ENCODE measurements around the gene COMMD9. TPM values are rescaled to one million over a fixed set of nuclear protein-coding genes. Genes with fewer than 3 reads are reported as not detected.

The COMMD9 gene
- total RNA-seq, 1 donor from 2014 or later = 69.0 TPM

GRCh38 chr11:36270701-36271100 lies 18.5 kb downstream of the COMMD9 start:
- Mint-ChIP-seq H3K9me3 (no peaks in the 10 kb centered on the region), H3K4me3 (no peak overlapping the region), H3K27me3 (peaks cover 9% of the 10 kb centered on the region), H3K4me1 (ENCODE audit: unreplicated experiment) (peaks cover 5% of the 10 kb centered on the region), H3K27ac (no peak overlapping the region), H3K36me3 (peaks cover 26% of the 10 kb centered on the region)
- DNase-seq (ENCODE audit: extremely low spot score, unreplicated experiment) = no peak
- no peak for TF ChIP-seq CTCF (conservative IDR thresholded peaks at IDR 0.05)

- no peak for DNase-seq (ENCODE audit: extremely low spot score, unreplicated experiment)
- Mint-ChIP-seq H3K36me3 (peaks cover 20% of the 10 kb centered on the region), H3K4me1 (ENCODE audit: unreplicated experiment) (peaks cover 5% of the 10 kb centered on the region), H3K4me3 (no peak overlapping the region), H3K27me3 (peaks cover 16% of the 10 kb centered on the region), H3K27ac (no peak overlapping the region), H3K9me3 (no peaks in the 10 kb centered on the region)
- no peak for TF ChIP-seq CTCF (conservative IDR thresholded peaks at IDR 0.05)
These were observed 20.8 kb downstream of the COMMD9 start for GRCh38 chr11:36268337-36268985.

GRCh38 chr11:36266767-36267166 lies 22.5 kb downstream of the COMMD9 start:
- H3K27ac Mint-ChIP-seq = no peak overlapping the region
- peaks cover 5% of the 10 kb centered on the region for H3K4me1 Mint-ChIP-seq (ENCODE audit: unreplicated experiment)

GRCh38 chr11:36265793-36266628 lies 23.2 kb downstream of the COMMD9 start:
- TF ChIP-seq CTCF (conservative IDR thresholded peaks at IDR 0.05) = peak; percentile 94
- peak overlapping the region; percentile 74 for H3K27ac Mint-ChIP-seq
- no peak overlapping the region for H3K4me3 Mint-ChIP-seq

More at GRCh38 chr11:36266767-36267166, 22.5 kb downstream of the COMMD9 start:
- no peak for TF ChIP-seq CTCF (conservative IDR thresholded peaks at IDR 0.05)
- no peak for DNase-seq (ENCODE audit: extremely low spot score, unreplicated experiment)
- H3K36me3 Mint-ChIP-seq = peaks cover 10% of the 10 kb centered on the region
- H3K27me3 Mint-ChIP-seq = peaks cover 16% of the 10 kb centered on the region
- no peak overlapping the region for H3K4me3 Mint-ChIP-seq
- H3K9me3 Mint-ChIP-seq = no peaks in the 10 kb centered on the region

GRCh38 chr11:36264973-36265344 lies 24.3 kb downstream of the COMMD9 start:
- Mint-ChIP-seq H3K27ac (no peak overlapping the region), H3K4me3 (no peak overlapping the region), H3K4me1 (ENCODE audit: unreplicated experiment) (peaks cover 12% of the 10 kb centered on the region), H3K9me3 (no peaks in the 10 kb centered on the region), H3K27me3 (peaks cover 29% of the 10 kb centered on the region), H3K36me3 (peaks cover 3% of the 10 kb centered on the region)
- peak; percentile 36 for DNase-seq (ENCODE audit: extremely low spot score, unreplicated experiment)
- no peak for TF ChIP-seq CTCF (conservative IDR thresholded peaks at IDR 0.05)

More at GRCh38 chr11:36265793-36266628, 23.2 kb downstream of the COMMD9 start:
- Mint-ChIP-seq H3K4me1 (ENCODE audit: unreplicated experiment) (peaks cover 12% of the 10 kb centered on the region), H3K36me3 (peaks cover 3% of the 10 kb centered on the region), H3K9me3 (no peaks in the 10 kb centered on the region), H3K27me3 (peaks cover 22% of the 10 kb centered on the region)
- no peak for DNase-seq (ENCODE audit: extremely low spot score, unreplicated experiment)

All from type B pancreatic cell (in vitro differentiated cells).